Naive B cell (primary cell): ENCODE data around the gene CARHSP1. TPM values are rescaled to one million over a fixed set of nuclear protein-coding genes. Genes with fewer than 3 reads are reported as not detected.
"Not testable (repeated sequence)": the region's sequence is repeated elsewhere in the genome, so short reads cannot be mapped to it uniquely, and the experiment has no call there.

Experiments used
- ATAC-seq, 2 donors: fragments of 150-1000 bp; cut with Tn5 transposase; 2 replicates each; pipeline ENCODE4 v1.10.0; 2021; ENCODE audit warnings: low read depth in 2 of 2, mild to moderate bottlenecking in 2 of 2, moderate library complexity in 2 of 2
- DNase-seq: peaks from one replicate; pipeline ENCODE4 v3.0.0; 2022
- H3K27ac Mint-ChIP-seq, 6 donors: one replicate each; pipeline ENCODE4 v1.8.0; 2020 to 2022; ENCODE audit warnings: mild to moderate bottlenecking in 6 of 6, mixed read lengths in 6 of 6, moderate library complexity in 5 of 6, inconsistent platforms in 2 of 6
- H3K27me3 Mint-ChIP-seq, 3 donors: one replicate each; pipeline ENCODE4 v1.8.0; 2021 to 2022; ENCODE audit warnings: mixed read lengths in 3 of 3, mild to moderate bottlenecking in 1 of 3
- H3K36me3 Mint-ChIP-seq, 2 donors: one replicate each; pipeline ENCODE4 v1.8.0; 2020 to 2022; ENCODE audit warnings: mixed read lengths in 2 of 2, inconsistent platforms in 1 of 2, mild to moderate bottlenecking in 1 of 2
- H3K4me1 Mint-ChIP-seq, 3 donors: one replicate each; pipeline ENCODE4 v1.8.0; 2020 to 2022; ENCODE audit warnings: mixed read lengths in 3 of 3, inconsistent platforms in 1 of 3, mild to moderate bottlenecking in 1 of 3, moderate library complexity in 1 of 3
- H3K4me3 Mint-ChIP-seq, 8 donors: one replicate each; pipeline ENCODE4 v1.8.0; 2020 to 2022; ENCODE audit warnings: mild to moderate bottlenecking in 8 of 8, mixed read lengths in 8 of 8, moderate library complexity in 8 of 8, inconsistent platforms in 2 of 8
- H3K9me3 Mint-ChIP-seq, 7 donors: one replicate each; pipeline ENCODE4 v1.8.0; 2020 to 2022; ENCODE audit warnings: mixed read lengths in 7 of 7, mild to moderate bottlenecking in 5 of 7, inconsistent platforms in 2 of 7, moderate library complexity in 1 of 7
- polyA plus RNA-seq, 6 donors: library from polyadenylated mRNA; unstranded; fragments of 300-500 nt; fragmentation: Illumina TruSeq; gene quantifications; one replicate each; pipeline ENCODE4 v1.2.3, GENCODE V29; 2021; ENCODE audit warnings: low read depth in 6 of 6

The CARHSP1 gene
- polyA plus RNA-seq, result 10 to 100 TPM; 37.0 to 62.1 (median 50.3) TPM

GRCh38 chr16:8868416-8869211 is at the start of gene CARHSP1:
Gene CARHSP1, minus strand, starts transcription at chr16:8869006. Its CDS starts 9,678 bp downstream, at chr16:8859328.
- no peaks in the 10 kb centered on the region for H3K36me3 Mint-ChIP-seq
- H3K9me3 Mint-ChIP-seq, result no peaks in the 10 kb centered on the region
- H3K27ac Mint-ChIP-seq, result peak within 1 kb of the TSS; percentile 88 to 98 (median 92)
- H3K4me1 Mint-ChIP-seq, result peaks cover 50 to 64% (median 61%) of the 10 kb centered on the region in 3 donors
- H3K27me3 Mint-ChIP-seq, result no peaks in the 10 kb centered on the region
- DNase-seq (peak; percentile 79), ATAC-seq (peak; percentile 63 to 69)
- peak within 1 kb of the TSS; percentile 92 to 99 (median 96) for H3K4me3 Mint-ChIP-seq

DNA sequence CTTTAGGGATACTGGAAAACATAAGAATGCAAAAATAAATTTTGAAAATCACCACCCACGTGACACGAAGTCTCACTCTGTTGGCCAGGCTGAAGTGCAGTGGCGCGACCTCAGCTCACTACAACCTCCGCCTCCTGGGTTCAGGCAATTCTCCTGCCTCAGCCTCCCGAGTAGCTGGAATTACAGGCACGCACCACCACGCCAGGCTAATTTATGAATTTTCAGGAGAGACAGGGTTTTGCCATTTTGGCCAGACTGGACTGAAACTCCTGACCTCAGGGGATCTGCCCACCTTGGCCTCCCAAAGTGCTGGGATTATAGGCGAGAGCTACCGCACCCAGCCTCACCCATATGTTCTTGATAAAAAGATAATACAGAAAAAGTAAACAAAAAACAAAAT is 48.5 kb upstream of the CARHSP1 start:
- peaks cover 9 to 21% (median 17%) of the 10 kb centered on the region in 3 donors for H3K4me1 Mint-ChIP-seq
- not testable (repeated sequence) for H3K27me3 Mint-ChIP-seq, ATAC-seq, DNase-seq, H3K9me3 Mint-ChIP-seq
- H3K4me3 Mint-ChIP-seq, result peak overlapping the region in 2 of 8 donors; percentile 22 to 60
- peaks cover 26 to 30% of the 10 kb centered on the region in 2 donors for H3K36me3 Mint-ChIP-seq
- H3K27ac Mint-ChIP-seq, result peak overlapping the region in 3 of 6 donors; percentile 63 to 88 (median 75)

DNA sequence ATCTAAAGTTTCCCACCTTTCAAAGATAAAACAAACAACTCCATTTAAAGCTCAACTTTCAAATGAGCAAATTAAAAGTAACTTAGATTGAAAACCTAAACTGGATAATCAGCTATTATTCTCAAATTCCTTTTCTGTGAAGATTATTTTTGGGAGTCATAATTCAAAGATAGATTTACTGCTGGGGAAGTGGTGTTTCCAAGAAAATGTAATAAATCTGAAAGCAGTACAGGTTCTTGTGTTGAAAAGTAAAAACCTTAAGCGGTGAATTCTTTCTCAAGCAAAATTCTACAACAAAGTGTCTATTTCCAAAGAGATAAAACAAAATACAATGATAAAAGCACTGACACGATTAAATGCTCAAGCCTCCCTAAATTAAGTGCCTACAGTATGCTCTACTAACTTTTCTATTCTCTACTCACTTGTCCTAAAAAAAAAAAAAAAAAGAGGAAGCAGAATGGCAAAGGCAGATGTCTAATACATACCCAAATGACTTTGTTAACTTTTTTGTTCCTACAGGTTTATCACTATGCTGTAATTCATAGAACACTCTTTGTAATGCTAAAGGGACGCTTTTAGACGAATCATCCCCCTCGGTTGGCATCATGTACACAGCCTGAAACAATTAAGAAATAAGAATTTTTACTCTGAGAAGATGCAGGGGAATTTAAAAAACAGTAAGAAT is 47.9 kb upstream of the CARHSP1 start:
- peaks cover 27 to 30% of the 10 kb centered on the region in 2 donors for H3K36me3 Mint-ChIP-seq
- H3K4me3 Mint-ChIP-seq, result no peak overlapping the region
- H3K27ac Mint-ChIP-seq, result peak overlapping the region in 4 of 6 donors; percentile 23 to 75 (median 50)
- H3K4me1 Mint-ChIP-seq, result peaks cover 9 to 21% (median 17%) of the 10 kb centered on the region in 3 donors
- peak; percentile 61 to 68 for ATAC-seq
- no peaks in the 10 kb centered on the region for H3K9me3 Mint-ChIP-seq
- no peak for DNase-seq
- H3K27me3 Mint-ChIP-seq, result no peaks in the 10 kb centered on the region

GRCh38 chr16:8915722-8916301 is 47.0 kb upstream of the CARHSP1 start:
- H3K9me3 Mint-ChIP-seq, result no peaks in the 10 kb centered on the region
- ATAC-seq (no peak), DNase-seq (no peak)
- peak overlapping the region in 4 of 6 donors; percentile 28 to 80 (median 58) for H3K27ac Mint-ChIP-seq
- H3K4me3 Mint-ChIP-seq, result no peak overlapping the region
- no peaks in the 10 kb centered on the region for H3K27me3 Mint-ChIP-seq
- H3K4me1 Mint-ChIP-seq, result peaks cover 11 to 27% (median 17%) of the 10 kb centered on the region in 3 donors
- peaks cover 35 to 39% of the 10 kb centered on the region in 2 donors for H3K36me3 Mint-ChIP-seq

- Mint-ChIP-seq H3K36me3 (peaks cover 33 to 37% of the 10 kb centered on the region in 2 donors), H3K9me3 (no peaks in the 10 kb centered on the region), H3K4me1 (peaks cover 8 to 27% (median 17%) of the 10 kb centered on the region in 3 donors), H3K27me3 (no peaks in the 10 kb centered on the region), H3K4me3 (no peak overlapping the region), H3K27ac (peak overlapping the region in 3 of 6 donors; percentile 44 to 66 (median 56))
- no peak for DNase-seq
- no peak for ATAC-seq
These were observed 45.3 kb upstream of the CARHSP1 start for GRCh38 chr16:8914098-8914497.

- no peaks in the 10 kb centered on the region for H3K9me3 Mint-ChIP-seq
- ATAC-seq, result no peak
- peaks cover 25 to 41% of the 10 kb centered on the region in 2 donors for H3K36me3 Mint-ChIP-seq
- no peak for DNase-seq
- H3K27me3 Mint-ChIP-seq, result no peaks in the 10 kb centered on the region
- peak overlapping the region in 2 of 6 donors; percentile 17 to 26 for H3K27ac Mint-ChIP-seq
- peaks cover 11 to 27% (median 12%) of the 10 kb centered on the region in 3 donors for H3K4me1 Mint-ChIP-seq
- peak overlapping the region in 1 of 8 donors; percentile 12 for H3K4me3 Mint-ChIP-seq
These were observed 44.0 kb upstream of the CARHSP1 start for GRCh38 chr16:8912793-8913192.

DNA sequence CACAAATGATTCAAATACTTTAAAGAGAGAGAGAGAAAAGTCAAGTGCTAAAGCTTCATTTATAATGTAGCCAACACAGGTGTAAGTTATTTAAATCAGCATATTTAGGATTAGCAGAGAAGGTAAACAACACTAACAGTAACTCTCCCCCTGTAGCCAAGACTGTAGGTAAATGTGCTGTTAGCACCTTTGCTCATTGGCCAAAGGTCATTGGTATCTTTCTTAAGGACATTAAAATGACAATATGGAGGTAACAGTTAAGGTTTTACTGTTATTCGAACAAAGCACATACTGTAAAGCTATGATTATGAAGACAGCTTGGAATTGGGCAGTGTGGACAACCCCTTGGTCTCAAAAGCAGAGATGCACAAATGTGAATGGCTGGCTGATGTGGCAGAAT is 42.0 kb upstream of the CARHSP1 start:
- DNase-seq (no peak), ATAC-seq (no peak)
- no peaks in the 10 kb centered on the region for H3K27me3 Mint-ChIP-seq
- H3K27ac Mint-ChIP-seq, result peak overlapping the region in 3 of 6 donors; percentile 20 to 75 (median 28)
- H3K4me3 Mint-ChIP-seq, result peak overlapping the region in 1 of 8 donors; percentile 9
- no peaks in the 10 kb centered on the region for H3K9me3 Mint-ChIP-seq
- peaks cover 25 to 44% of the 10 kb centered on the region in 2 donors for H3K36me3 Mint-ChIP-seq
- H3K4me1 Mint-ChIP-seq, result peaks cover 2 to 13% (median 6%) of the 10 kb centered on the region in 3 donors

- H3K9me3 Mint-ChIP-seq, result no peaks in the 10 kb centered on the region
- peaks cover 25 to 40% of the 10 kb centered on the region in 2 donors for H3K36me3 Mint-ChIP-seq
- H3K27ac Mint-ChIP-seq, result peak overlapping the region in 2 of 6 donors; percentile 59 to 67
- no peaks in the 10 kb centered on the region for H3K27me3 Mint-ChIP-seq
- H3K4me1 Mint-ChIP-seq, result peaks cover 0 to 10% (median 6%) of the 10 kb centered on the region in 3 donors
- H3K4me3 Mint-ChIP-seq, result no peak overlapping the region
- no peak for ATAC-seq
- no peak for DNase-seq
These were observed 40.1 kb upstream of the CARHSP1 start for GRCh38 chr16:8908810-8909468.

GRCh38 chr16:8907096-8907495 is 38.3 kb upstream of the CARHSP1 start:
- peaks cover 0 to 10% (median 6%) of the 10 kb centered on the region in 3 donors for H3K4me1 Mint-ChIP-seq
- peaks cover 15 to 31% of the 10 kb centered on the region in 2 donors for H3K36me3 Mint-ChIP-seq
- no peak for ATAC-seq
- no peak for DNase-seq
- H3K27me3 Mint-ChIP-seq, result no peaks in the 10 kb centered on the region
- H3K27ac Mint-ChIP-seq, result no peak overlapping the region
- H3K9me3 Mint-ChIP-seq, result no peaks in the 10 kb centered on the region
- no peak overlapping the region for H3K4me3 Mint-ChIP-seq

- H3K27me3 Mint-ChIP-seq, result no peaks in the 10 kb centered on the region
- H3K9me3 Mint-ChIP-seq, result no peaks in the 10 kb centered on the region
- peaks cover 0 to 7% (median 0%) of the 10 kb centered on the region in 3 donors for H3K4me1 Mint-ChIP-seq
- ATAC-seq, result peak in 1 of 2 donors; percentile 15
- no peak overlapping the region for H3K4me3 Mint-ChIP-seq
- peak overlapping the region in 2 of 6 donors; percentile 56 to 59 for H3K27ac Mint-ChIP-seq
- peaks cover 18 to 27% of the 10 kb centered on the region in 2 donors for H3K36me3 Mint-ChIP-seq
- DNase-seq, result no peak
These were observed 37.2 kb upstream of the CARHSP1 start for GRCh38 chr16:8905795-8906591.

DNA sequence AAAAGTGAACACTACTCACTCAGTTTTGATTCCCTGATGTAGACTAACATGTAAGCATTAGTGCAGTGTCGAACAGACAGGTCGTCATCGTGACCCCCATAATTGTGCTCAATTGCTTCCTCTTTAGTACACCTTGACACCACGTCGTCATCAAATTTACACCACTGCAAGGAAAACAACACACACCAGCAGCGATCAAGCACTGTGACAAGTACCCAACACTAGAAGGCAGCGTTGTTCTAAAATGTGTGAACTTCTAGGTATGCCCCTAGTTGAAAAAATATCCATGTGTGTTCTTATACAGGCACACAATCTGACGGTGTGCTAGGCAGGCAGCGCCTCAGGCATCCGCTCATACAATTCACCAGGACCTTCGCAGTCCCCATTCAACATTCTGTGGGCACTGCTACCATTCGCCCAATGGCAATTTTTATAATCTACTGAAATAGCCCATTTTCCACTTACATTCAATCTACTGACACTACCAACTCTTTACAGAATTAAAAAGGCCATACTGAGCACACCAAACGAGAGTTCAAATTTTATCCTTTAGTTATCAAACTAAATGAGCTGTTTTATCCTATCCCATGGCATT is 36.5 kb upstream of the CARHSP1 start:
- Mint-ChIP-seq H3K4me1 (peaks cover 0 to 7% (median 0%) of the 10 kb centered on the region in 3 donors), H3K27me3 (no peaks in the 10 kb centered on the region), H3K4me3 (no peak overlapping the region), H3K27ac (peak overlapping the region; percentile 3 to 59 (median 25)), H3K9me3 (no peaks in the 10 kb centered on the region), H3K36me3 (peaks cover 11 to 27% of the 10 kb centered on the region in 2 donors)
- ATAC-seq, result peak; percentile 76 to 77
- peak; percentile 14 for DNase-seq

DNA sequence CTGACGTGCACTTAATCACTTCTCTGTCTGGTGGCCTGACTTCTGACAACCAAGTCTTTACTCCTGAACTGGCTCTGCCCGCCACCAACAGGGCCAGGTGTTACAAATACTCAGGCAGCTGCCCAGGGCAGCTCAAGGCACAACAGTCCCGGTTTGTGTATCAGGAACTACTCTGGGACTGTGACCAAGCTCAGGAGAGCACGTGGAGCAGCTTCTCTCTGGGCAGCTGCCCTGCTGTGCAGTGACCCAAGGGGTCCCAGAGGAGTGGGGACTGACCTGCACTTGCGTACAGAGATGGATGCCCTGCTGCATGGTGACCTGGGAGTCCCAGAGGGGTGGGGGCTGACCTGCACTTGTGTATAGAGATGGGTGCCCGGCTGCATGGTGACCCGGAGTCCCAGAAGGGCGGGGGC is 35.2 kb upstream of the CARHSP1 start:
- H3K27me3 Mint-ChIP-seq, result no peaks in the 10 kb centered on the region
- no peak for ATAC-seq
- H3K4me1 Mint-ChIP-seq, result peaks cover 0 to 7% (median 0%) of the 10 kb centered on the region in 3 donors
- no peaks in the 10 kb centered on the region for H3K9me3 Mint-ChIP-seq
- H3K4me3 Mint-ChIP-seq, result peak overlapping the region in 1 of 8 donors; percentile 37
- H3K36me3 Mint-ChIP-seq, result peaks cover 10 to 29% of the 10 kb centered on the region in 2 donors
- DNase-seq, result no peak
- H3K27ac Mint-ChIP-seq, result no peak overlapping the region
